ENCODE data around the gene UQCRQ. TPM values are rescaled to one million over a fixed set of nuclear protein-coding genes. Genes with fewer than 3 reads are reported as not detected.

The UQCRQ gene
- total RNA-seq, 1 experiment from 2014 or later = 306 TPM

DNA sequence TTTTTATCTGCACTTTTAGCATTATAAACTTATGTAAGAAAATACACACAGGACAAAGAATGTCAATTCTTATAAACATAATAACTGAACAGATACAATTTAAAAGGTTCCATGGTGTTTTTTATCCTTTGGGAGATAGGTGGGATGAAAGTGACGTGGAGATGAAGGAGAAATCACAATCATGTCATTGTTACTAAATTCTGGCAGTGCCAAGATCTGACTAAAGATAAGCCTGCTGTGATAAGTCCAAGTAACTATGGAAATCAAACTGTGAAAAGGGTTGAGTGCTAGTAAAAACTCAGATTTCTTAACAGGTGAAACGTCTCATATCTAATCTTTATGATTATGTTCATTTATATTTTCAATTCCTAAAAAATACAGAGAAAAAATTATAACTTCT is 18.1 kb downstream of the UQCRQ start:
- Histone ChIP-seq H3K9ac (ENCODE audit: extremely low read depth, insufficient read length, low read length) (no peak overlapping the region), H3K79me2 (ENCODE audit: insufficient read depth, low read length) (no peaks in the 10 kb centered on the region), H3K9me3 (ENCODE audit: control insufficient read depth, low read depth, low read length) (no peaks in the 10 kb centered on the region), H2BK5ac (ENCODE audit: insufficient read length, low read length) (no peak overlapping the region), H3K23ac (ENCODE audit: insufficient read length, low read depth, low read length) (no peak overlapping the region), H3K4ac (ENCODE audit: low read depth, low read length) (no peak overlapping the region), H4K5ac (ENCODE audit: insufficient read length, low read depth, low read length) (no peak overlapping the region), H2BK20ac (ENCODE audit: low read depth, low read length, poor library complexity, severe bottlenecking) (no peak overlapping the region), H3K4me2 (ENCODE audit: insufficient read depth, insufficient read length, low read length) (no peak overlapping the region), H2BK15ac (ENCODE audit: low read depth, low read length) (no peak overlapping the region), H3T11ph (ENCODE audit: low read length) (no peak overlapping the region), H2BK12ac (ENCODE audit: insufficient read length, low read depth, low read length) (no peak overlapping the region), H3K79me1 (ENCODE audit: insufficient read depth, low read depth, low read length, poor library complexity, severe bottlenecking) (no peaks in the 10 kb centered on the region), H3K18ac (ENCODE audit: insufficient read length, low read depth, low read length) (no peak overlapping the region), H3K4me1 (ENCODE audit: insufficient read depth, low read length) (no peaks in the 10 kb centered on the region), H3K27me3 (ENCODE audit: insufficient read depth, low read length) (no peaks in the 10 kb centered on the region), H3K23me2 (ENCODE audit: insufficient read length, low read depth, low read length, poor library complexity, severe bottlenecking) (no peaks in the 10 kb centered on the region), H3K14ac (ENCODE audit: insufficient read depth, low read length) (no peak overlapping the region), H3K27ac (ENCODE audit: insufficient read length, low read depth, low read length) (no peak overlapping the region), H2AFZ (ENCODE audit: low read length) (no peak overlapping the region), H4K8ac (replicated peaks; ENCODE audit: insufficient read length, low read depth, low read length) (no peak overlapping the region), H4K20me1 (ENCODE audit: control insufficient read depth, insufficient read depth, insufficient read length) (no peaks in the 10 kb centered on the region), H3K56ac (ENCODE audit: insufficient read length, low read depth, low read length) (no peak overlapping the region), H4K91ac (ENCODE audit: insufficient read length, low read depth, low read length) (no peak overlapping the region), H2AK5ac (ENCODE audit: insufficient read length, low read length) (no peak overlapping the region), H2BK120ac (ENCODE audit: low read depth, low read length, poor library complexity, severe bottlenecking) (no peak overlapping the region)
- Mint-ChIP-seq H3K27ac (no peak overlapping the region), H3K9me3 (no peaks in the 10 kb centered on the region), H3K4me3 (no peak overlapping the region), H3K4me1 (peaks cover 0 to 2% of the 10 kb centered on the region in 2 experiments; a peak in 1 of 4 replicates), H3K36me3 (ENCODE audit: insufficient read depth in 1 of 3, low read depth in 3 of 3) (peaks cover 27 to 79% (median 78%) of the 10 kb centered on the region in 3 experiments; a peak in 6 of 7 replicates), H3K27me3 (ENCODE audit: low read depth) (no peaks in the 10 kb centered on the region)
- WGBS (ENCODE audit: extremely low coverage, insufficient read length, low lambda C conversion rate) = no CpG with 5 or more reads among the region's 2 CpGs
- no peak for DNase-seq
- TF ChIP-seq, protein P1, sequence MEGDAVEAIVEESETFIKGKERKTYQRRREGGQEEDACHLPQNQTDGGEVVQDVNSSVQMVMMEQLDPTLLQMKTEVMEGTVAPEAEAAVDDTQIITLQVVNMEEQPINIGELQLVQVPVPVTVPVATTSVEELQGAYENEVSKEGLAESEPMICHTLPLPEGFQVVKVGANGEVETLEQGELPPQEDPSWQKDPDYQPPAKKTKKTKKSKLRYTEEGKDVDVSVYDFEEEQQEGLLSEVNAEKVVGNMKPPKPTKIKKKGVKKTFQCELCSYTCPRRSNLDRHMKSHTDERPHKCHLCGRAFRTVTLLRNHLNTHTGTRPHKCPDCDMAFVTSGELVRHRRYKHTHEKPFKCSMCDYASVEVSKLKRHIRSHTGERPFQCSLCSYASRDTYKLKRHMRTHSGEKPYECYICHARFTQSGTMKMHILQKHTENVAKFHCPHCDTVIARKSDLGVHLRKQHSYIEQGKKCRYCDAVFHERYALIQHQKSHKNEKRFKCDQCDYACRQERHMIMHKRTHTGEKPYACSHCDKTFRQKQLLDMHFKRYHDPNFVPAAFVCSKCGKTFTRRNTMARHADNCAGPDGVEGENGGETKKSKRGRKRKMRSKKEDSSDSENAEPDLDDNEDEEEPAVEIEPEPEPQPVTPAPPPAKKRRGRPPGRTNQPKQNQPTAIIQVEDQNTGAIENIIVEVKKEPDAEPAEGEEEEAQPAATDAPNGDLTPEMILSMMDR (conservative IDR thresholded peaks at IDR 0.05) = no peak

Measured in H9 (cell line).